HG03565 (cell line): ENCODE data around the gene IRAK2.

ENCODE experiments used
- ATAC-seq: cut with Tn5 transposase; IDR thresholded peaks from one replicate; pipeline ENCODE4 v1.9.1; 2021; ENCODE audit warnings: mild to moderate bottlenecking, moderate library complexity; ENCODE audit not compliant: unreplicated experiment

IRAK2 gene

DNA sequence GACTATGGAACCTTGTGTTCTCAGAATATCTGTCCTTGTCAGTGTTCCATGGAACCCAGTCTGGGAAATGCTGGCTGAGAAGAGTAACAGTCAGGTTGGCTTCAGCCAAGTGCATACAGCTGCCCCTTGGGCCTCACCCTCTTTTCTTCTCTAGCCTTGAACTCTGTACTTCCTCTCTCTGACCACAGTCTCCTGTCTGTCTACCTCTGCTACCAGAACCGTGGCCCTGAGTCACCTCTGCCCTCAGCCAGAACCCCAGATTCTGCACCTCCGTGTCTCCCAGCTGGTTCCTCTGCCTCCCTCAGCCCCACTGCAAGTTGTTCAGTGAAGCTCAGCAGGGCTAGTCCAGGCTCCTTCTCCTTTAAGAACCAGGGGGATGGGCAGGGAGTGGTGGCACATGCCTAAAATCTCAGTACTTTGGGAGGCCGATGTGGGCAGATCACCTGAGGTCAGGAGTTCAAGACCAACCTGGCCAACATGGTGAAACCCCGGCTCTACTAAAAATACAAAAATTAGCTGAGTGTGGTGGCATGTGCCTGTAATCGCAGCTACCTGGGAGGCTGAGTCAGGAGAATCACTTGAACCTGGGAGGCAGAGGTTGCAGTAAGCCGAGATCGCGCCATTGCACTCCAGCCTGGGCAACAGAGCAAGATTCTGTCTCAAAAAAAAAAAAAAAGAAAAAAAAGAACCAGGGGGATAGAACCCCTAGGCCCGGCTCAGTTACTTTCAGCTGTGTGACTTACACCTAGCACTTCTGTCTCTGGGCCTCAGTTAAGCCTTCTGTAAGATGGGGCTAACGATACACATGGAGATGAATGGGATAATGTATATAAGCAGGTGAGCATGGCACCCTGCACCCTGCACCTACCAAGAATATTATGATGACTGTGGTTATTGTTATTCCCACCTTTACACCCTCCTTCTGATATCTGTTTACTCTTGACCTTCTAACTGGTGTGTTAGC, 59.2 kb downstream of the IRAK2 start:
- peak; percentile 50 for ATAC-seq

DNA sequence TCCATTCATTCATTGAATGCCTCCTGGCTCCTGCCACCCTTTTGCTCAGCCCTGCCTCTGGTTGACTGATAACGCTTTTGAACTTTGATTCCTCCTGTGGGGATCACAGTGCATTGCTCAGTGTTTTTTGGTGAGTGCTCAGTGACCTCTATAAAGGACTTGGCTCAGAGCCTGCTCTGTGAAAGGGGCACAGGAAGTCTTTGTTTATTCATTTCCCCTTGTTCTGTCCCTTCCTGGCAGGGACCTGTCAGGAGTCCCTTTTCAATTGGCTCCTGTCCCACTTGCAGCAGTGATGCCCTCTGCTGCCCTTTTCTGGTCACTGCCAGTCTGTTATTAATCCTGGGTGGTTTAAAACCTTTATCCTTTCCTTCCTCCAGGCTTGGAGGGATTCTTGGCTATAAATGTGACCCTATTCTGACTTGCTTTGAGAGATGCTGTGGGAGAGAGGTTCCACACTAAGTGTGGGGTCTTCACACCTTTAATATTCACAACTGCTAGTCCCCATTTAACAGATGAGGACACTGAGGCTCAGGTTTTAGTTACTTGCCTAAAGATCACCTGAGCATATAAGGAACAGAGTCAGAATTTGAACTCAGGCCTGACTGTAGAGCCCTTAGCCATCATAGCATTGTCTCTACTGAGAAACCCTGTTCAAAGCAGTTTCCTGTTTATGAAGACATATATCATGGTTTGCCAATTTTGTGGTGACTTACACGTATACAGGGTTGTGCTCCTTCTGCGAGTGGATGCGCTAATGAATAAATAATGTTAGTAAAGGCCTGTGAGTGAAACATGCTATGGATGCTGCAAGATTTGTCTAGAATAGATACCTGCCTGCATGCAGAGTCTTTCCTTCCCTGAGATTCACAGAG, 60.3 kb downstream of the IRAK2 start:
- ATAC-seq = peak; percentile 32

DNA sequence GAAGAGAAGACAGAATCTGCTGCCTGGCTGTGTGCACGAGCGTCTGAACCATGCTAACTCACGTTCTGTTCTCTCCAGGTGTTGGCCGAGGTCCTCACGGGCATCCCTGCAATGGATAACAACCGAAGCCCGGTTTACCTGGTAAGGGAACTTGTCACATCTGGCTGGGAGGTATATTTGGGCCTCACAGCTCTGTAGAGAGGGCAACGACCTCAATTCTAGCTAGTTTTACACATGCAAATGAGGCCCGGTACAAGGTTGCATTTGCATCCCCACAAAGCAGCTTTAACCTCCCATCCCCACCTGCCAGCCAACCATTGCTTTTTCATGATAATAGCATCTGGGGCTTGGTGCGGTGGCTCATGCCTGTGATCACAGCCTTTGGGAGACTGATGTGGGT, 61.6 kb downstream of the IRAK2 start:
- ATAC-seq = no peak

DNA sequence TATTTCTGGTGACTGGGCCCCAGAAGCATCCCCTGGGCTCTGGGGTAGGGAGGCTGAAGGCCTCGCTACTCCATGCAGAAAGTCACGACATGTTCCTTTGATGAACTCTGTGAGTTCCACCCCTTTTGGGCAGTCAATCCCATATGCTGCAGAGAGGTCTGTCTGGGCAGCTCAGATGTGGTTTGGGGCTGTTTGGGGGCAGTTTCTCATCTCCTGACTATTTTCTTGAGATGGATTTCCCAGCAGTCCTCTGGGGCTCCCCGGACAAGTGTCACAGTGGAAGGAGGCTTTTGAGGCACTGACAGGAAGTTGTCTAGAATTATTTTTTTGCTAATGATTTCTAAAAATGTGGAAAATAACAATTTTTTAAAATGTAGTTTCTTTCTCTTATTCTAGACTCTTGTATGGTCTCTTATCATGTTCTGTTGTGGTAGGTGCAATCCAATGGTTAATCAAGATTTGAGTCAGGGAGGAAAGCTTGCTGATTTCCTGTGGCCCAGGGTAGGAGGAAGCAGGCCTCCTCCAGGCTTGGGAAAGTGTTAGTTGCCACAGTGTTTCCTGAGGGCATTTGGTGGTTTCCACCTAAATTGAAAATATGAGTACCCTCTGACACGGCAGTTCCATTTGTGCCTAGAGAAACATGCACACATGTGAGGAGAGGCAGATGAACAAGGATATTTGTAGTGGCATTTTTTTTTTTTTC, 63.7 kb downstream of the IRAK2 start:
- ATAC-seq = no peak

DNA sequence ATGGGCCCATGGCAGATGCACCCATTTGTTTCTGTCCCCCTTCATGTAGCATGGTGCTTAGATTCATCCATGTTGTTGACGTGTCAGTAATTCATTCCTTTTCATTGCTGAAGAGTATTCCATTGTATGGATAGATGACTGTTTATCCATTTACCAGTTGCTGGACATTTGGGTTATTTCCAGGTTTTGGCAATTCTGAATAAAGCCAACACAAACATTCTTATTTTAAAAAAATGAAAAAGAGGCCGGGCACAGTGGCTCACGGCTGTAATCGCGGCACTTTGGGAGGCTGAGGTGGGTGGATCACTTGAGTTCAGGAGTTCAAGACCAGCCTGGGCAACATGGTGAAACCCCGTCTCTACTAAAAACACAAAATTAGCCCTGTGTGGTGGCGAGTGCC, 64.9 kb downstream of the IRAK2 start:
- ATAC-seq = no peak

DNA sequence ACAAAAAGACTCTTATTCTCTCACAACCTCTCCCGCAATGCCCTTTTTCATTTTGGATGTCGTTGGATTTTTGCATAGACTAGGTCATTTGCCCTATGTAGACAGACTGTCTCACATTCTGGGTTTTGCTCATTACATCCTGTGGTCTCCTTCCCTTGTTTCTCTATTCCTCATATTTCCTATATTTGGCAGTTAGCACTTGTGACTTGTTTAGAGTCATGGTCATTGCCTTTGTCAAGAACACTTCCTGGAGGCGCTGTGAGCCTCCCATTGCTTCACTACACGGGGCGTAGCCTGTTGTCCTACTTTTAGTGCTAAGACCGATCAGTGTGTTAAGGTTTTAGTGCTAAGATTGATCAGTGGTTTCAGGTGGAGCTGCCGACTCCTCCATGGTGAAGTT, 67.4 kb downstream of the IRAK2 start:
- peak; percentile 47 for ATAC-seq

DNA sequence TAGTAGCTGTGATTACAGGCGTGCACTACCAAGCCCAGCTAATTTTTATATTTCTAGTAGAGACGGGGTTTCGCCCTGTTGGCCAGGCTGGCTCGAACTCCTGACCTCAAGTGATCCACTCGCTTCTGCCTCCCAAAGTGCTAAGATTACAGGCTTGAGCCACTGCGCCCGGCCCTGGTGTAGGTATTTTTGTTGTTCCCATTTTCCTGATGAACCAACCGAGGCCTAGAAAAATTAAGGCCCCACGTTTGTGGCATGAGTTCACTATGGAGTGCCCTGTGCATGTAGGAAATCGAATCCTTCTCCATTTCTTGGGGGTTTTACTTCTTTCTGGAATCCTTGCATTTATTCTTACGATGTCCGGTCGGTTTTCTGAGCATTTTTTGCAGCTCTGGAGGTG, 69.3 kb downstream of the IRAK2 start:
- ATAC-seq = no peak

DNA sequence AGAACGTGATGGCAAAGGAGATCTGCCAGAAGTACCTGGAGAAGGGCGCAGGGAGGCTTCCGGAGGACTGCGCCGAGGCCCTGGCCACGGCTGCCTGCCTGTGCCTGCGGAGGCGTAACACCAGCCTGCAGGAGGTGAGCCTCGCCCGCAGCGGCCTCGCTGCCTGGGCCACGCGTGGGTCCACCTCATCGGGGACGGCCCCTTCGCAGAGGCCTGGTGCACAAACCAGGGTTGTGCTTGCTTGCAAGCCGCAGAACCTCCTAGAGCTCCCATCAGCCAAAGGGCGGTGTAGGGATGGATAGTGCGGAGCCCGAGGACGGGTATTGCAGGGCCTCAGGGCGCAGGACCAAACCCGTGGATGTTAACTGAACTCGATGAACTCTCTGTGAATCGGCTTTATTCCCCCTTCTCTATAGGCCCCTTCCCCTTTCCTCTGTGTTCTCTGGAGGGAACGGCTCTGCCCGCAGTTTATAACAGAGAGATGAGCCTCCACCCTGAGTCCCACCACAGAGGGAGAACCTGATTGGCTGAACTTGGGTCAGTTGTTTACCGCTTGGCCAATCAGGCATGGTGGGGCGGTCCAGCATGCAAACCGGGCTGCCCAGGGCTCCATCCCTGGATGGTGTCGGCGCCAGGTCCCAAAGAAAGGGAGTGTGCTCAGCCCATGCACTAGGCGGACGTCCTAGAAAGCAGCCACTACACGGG, 70.0 kb downstream of the IRAK2 start:
- no peak for ATAC-seq

DNA sequence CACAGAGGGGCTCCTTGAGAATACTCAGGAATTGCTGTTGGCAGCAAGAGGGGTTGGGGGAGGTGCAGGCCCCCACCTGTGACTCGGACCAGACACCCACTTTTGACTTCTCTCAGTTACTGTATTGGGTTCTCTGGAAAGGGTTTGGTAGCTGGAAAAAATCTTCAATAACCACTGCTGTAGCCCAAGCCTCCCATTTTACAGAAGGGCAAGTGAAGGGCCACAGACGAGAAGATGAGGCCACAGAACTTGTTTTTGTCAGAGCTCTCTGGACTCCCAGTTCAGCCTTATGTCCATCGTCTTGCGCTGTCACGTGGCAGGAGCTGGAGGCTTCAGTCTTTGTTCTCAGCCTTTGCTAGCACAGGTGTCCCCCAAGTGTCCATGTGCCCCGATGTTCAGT, 70.8 kb downstream of the IRAK2 start:
- no peak for ATAC-seq

DNA sequence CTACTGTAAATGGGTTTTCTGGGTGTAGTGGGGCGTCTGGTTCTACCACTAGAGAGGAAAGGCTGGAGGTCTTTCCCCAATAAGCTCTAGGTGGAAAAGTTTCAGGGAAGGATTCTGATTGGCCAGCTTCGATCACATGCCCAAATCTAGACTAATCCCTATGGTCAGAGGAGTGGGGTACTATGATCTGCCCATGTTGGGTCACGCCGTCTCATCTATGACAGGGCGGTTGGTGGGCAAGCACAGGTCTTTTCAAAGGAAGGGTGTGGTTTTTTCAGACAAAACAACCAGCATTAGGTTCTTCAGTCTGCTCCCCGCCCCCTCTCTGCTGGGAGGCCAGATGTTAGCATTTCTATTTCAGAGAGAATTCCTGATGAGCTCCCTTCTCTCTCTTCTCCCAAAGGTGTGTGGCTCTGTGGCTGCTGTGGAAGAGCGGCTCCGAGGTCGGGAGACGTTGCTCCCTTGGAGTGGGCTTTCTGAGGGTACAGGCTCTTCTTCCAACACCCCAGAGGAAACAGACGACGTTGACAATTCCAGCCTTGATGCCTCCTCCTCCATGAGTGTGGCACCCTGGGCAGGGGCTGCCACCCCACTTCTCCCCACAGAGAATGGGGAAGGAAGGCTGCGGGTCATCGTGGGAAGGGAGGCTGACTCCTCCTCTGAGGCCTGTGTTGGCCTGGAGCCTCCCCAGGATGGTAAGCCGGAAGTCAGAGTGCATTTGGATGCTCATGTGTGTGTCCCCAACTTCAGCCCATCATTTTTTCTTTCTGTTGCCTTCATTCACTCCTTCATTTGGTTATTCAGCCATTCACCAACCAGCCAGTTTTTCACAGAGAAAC, 73.8 kb downstream of the IRAK2 start:
- ATAC-seq = no peak

DNA sequence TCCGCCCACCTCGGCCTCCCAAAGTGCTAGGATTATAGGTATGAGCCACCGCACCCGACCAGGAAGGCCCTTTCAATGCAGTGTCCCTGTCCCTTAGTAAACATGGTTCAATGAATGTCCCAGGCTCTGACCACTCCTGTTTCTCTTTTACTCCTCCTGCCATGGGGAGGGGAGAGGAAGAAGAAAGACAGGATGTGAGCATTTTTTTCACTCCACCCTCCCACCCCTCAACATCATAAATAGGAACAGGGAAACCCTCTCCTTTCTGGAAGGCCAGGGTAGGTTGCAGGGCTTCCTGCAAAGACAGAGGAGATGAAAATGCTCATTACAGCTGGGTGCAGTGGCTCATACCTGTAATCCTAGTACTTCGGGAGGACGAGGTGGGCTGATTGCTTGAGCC, 76.1 kb downstream of the IRAK2 start:
- no peak for ATAC-seq

DNA sequence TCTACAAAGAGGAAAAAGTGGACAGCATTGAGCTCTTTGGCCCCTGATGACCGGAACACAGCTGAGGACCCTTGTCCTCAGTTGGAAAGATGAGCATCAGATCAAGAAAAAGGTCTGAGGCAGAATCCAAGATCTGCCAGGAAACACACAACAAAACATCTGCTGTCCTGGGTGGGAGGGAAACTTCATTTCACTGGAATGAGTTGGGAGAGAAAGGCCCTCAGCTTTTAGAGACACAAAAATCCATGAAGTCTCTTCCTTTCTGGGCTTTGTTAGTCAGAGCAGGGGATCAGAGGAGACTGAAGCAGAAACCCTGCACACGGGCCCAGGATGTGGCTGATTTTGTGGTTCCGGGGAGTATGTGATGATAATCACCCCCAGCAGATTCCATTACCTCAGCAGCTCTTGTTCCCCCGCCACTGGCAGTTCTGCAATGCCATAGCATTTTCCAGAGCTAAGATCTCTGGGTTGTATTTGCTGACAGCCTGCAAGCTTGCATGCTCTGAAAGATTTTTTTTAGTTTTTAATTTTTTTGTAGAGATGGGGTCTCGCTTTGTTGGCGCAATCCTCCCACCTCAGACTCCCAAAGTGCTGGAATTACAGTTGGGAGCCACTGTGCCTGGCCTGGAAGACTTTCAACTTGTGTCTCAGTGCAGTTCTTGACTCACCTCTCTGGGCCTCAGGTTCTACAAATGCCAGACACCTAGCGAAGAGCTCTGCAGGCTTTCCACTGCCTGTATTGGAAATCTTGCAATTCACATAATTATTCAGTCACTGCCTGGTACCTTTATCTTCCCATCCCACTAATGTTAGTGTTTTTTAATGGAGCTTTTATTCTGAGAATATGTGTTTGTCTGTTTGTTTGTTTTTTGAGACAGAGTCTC, 77.7 kb downstream of the IRAK2 start:
- no peak for ATAC-seq

DNA sequence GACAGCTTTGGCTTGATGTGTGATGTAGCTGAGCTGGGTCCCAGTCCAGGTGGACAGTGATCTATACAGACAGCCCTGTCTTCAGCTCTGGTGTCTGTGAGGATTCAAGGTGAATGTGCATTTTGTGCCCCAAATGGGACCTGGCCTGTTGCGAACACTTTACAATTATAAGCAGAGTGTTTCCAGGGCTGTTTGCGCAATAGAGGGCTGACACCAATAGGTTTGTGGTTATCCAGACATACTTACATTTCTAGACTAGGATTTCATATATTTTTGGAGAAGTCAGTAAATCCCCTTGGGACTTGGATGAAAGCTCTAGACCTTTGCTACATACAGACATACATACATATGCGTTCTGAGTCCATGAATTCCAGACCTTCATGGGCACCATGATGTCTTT, 79.3 kb downstream of the IRAK2 start:
- ATAC-seq = no peak

DNA sequence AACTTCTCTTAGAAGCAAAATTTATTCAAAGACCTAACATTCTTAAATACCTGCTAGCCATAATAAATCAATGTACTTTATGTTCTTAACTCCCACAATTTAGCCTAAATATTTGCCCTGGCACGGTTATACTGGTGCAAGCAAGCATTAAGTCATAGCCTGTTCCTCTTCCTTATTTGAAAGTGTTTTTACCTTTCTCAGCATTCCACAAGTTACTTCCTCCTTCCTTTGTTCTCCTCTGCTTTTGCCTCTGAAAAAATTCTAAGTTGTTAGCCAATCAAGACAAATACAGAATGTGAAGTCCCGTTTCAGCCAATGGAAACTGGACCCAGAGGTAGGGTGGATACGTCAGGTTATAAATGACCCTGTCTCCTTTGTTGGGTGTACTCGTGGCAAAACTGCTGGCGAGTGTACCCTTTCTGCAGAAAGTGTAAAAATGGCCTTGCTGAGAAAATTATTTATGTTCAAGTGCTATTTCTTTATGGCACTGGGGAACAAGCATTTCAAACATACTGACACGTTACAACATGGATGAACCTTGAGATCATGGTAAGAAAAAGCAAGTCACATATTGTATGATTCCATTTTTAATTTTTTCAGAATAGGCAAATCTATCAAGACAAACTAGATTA, 80.5 kb downstream of the IRAK2 start:
- no peak for ATAC-seq

DNA sequence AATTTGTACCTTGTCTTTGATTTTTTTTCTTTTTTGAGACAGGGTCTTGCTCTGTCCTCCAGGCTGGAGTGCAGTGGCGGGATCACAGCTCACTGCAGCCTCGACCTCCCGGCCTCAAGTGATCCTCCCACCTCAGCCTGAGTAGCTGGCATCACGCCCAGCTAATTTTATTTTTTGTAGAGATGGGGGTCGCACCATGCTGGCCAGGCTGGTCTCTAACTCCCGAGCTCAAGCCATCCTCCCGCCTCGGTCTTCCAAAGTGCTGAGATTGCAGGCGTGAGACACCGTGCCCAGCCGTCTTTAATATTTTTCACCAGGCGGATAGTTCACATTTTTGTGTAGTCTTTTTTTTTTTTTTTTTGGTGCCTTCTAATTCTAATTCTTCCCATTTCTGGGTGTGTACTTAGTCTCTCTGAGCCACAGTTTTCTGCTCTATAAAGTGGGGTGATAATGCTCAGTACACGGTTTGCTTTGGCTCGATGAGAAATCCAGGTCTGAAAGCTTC, 83.0 kb downstream of the IRAK2 start:
- ATAC-seq = no peak

DNA sequence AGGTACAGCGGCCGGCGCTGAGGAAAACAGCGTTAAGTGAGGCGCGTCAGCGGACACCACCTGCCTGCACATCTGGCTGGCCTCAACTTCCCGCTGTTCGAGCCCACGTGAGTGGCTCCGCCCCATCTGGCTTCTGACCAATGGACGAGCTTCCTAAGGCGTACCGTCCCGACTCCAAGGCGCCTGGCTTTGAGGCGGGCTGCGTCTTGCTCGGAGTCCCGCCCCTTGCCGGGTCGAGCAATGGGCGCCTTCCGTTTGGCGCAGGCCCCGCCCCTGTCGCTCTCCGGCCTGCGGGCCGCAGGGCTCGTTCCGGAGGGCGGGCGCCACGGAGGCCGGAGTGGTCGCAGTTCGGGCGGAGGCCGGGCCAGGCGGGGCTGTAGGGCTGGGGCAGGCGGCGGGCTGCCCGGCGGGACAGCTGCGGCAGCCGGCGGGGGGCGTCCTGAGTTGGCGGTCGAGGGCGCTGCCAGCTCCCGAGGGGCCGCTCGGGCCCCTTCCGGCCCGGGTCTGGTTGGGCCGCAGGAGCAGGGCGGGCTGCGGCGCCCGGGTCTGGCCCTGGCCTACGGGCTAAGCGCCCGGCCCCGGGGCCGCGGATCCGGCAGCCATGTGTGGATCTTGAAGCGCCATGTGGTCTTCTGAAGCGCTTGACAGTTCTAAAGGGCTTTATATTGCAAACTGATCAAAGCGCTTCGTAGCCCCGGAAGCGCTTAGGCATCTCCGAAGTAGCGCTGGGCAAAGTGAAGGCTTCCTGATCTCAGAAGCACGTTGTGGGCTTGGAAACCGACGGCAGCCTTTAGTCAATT, 83.7 kb downstream of the IRAK2 start, which contains the start of gene TATDN2:
Gene TATDN2, plus strand, starts transcription at position 276 of the 800 bp plus-strand sequence. CDS start 742 bp downstream, outside the sequence.
- peak; percentile 92 for ATAC-seq
